AG08396 (cell line): ENCODE measurements around the gene UQCRC1.
"Not testable (repeated sequence)": the region's sequence is repeated elsewhere in the genome, so short reads cannot be mapped to it uniquely, and the experiment has no call there.

Source experiments
- DNase-seq: peaks from one replicate; pipeline ENCODE4 v3.0.0; 2012; ENCODE audit warnings: low spot score, mixed read lengths

The UQCRC1 gene

DNA sequence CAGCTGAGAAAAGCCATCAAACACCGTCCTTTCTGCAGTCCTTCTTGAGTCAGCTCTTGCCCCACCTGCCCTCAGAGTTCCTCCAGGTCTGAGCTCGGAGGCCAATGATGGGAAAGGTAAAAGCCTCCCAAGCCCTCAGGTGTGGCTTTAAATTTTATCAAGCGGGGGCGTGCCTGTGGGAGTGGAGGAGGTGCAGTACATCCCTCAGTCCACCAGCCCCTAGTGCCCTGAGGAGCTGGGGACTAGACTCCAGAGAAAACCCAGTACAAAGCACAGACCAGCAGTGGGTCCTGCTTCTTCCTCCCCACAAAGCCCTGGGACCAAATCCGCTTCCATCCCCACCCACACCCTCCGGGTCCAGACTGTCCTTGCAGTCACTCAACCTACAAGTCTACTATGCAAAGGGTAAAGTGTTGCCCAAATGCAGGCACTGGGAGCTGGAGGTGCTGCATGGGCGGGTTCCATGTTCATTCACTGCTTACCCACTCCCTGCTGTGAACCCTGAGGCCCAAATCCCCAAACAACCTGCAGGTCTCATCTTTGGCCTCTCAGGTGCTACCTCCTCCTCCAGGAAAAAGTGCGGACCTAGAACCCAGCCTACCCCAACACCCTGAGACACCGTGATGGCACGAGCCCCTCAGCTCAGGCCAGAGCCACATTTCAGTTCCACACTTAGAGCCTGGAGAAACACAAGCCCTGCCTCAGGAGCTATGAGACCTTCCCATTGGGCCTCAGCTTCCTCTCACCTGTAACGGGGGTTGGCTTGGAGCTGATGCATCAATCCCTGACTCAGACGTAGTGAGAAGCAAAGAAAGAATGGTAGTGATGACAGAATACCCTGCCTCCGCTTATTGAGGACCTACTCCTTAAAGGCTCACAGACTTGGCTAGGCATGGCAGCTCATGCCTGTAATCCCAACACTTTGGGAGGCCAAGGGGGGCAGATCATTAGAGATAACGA is 55.3 kb downstream of the UQCRC1 start:
- DNase-seq: no peak

DNA sequence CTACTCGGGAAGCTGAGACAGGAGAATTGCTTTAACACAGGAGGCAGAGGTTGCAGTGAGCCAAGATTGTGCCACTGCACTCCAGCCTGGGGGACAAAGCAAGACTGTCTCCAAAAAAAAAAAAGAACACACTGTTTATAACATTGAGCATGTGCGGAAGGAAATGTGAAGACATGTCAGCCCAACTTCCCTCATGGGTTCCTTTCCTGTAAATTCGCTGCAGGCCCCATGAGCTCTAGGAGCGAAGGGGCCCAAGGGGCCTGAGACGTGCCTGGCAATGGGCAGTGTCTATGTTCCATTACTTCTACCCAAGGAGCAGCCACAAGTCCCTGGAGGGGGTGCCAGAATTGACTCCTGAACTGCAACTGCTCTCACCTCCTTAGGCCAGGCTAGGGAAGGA is 56.1 kb downstream of the UQCRC1 start:
- DNase-seq: no peak

DNA sequence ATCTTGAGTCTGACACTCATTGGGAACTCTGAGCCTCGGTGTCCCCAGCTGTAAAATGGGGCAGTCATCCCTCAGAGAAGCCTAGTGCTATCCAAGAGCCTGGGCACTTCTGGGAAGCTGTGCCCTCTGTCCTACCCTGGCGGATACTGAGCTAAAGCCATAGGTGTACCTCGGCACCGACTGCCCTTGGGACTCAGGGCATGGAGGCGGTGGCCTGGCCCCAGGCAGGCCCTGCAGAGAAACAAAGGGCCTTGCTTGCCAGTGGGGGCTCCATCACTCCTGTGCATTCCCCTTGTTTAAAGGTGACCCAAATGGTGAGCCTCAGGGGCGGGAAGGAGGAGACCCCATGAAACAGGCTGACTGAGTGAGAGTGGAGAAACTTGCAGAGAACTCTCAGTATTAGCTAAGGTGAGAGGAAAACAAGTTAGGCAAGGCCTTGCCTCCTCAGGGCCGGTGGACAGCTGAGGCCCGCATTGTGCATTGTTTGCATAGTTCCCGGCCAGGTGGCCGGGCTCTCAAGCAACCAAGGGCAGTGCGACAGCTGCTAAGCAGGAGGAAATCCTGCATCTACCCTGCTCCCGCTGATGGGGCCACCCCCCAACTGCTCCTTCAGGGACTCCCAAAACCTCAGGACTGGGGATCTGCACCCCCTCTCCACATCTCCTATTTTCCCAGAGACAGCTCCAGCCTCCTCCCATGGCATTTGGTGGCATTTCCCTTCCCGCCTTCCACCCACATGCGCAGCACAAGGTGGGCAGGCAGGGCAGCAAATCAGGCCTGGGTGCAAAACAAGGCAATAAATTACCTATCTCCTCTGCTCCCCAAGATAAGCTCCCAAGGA is 57.1 kb downstream of the UQCRC1 start:
- no peak for DNase-seq

DNA sequence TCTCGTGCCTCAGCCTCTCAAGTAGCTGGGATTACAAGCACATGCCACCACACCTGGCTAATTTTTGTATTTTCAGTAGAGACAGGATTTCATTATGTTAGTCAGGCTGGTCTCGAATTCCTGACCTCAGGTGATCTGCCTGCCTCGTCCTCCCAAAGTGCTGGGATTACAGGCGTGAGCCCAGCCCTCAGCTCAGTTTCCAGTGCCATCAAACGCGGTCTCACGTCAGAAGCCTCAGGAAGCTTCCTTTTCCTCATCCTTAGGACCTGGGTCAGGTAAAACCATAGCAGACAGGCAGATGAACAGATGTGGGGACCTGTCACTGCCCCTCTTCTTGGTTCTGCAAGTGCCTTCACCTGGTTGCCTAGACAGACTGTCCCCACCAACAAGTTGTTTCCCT is 57.8 kb downstream of the UQCRC1 start:
- DNase-seq: not testable (repeated sequence)
